IPS DF 6.9 (cell line): ENCODE data around the gene U2AF2.

ENCODE experiments used
- DNase-seq: peaks from one replicate; pipeline ENCODE4 v3.0.0-alpha.2; 2013; ENCODE audit warnings: low read depth, low spot score
- H3K27ac ChIP-seq: one replicate; pipeline ENCODE4 v1.5.1; 2013; ENCODE audit warnings: low read length, control low read depth
- H3K27me3 ChIP-seq: 2 replicates; pipeline ENCODE4 v1.6.1; 2013; ENCODE audit warnings: mild to moderate bottlenecking, low read length; ENCODE audit not compliant: control insufficient read depth, insufficient read depth
- H3K36me3 ChIP-seq: 2 replicates; pipeline ENCODE4 v1.6.1; 2013; ENCODE audit warnings: low read length; ENCODE audit not compliant: control insufficient read depth, insufficient read depth
- H3K4me1 ChIP-seq: 2 replicates; pipeline ENCODE4 v1.6.1; 2013; ENCODE audit warnings: low read length; ENCODE audit not compliant: control insufficient read depth, insufficient read depth
- H3K4me3 ChIP-seq: 2 replicates; pipeline ENCODE4 v1.5.1; 2013; ENCODE audit warnings: mild to moderate bottlenecking, low read length
- H3K9me3 ChIP-seq: 2 replicates; pipeline ENCODE4 v1.6.1; 2013; ENCODE audit warnings: low read length, inconsistent platforms; ENCODE audit not compliant: control insufficient read depth, insufficient read depth
- WGBS: extraction: QIAGEN DNeasy Blood & Tissue Kit; methylation state at CpG from one replicate; pipeline ENCODE4 v1.1.7; 2013; ENCODE audit warnings: mixed read lengths, missing lambda C conversion rate; ENCODE audit not compliant: insufficient read length, insufficient coverage; 5-methylcytosine and 5-hydroxymethylcytosine counted together

U2AF2 gene

GRCh38 chr19:55621673-55622231 lies 33.1 kb upstream of the U2AF2 start:
- H3K9me3 ChIP-seq = no peaks in the 10 kb centered on the region
- no peak overlapping the region for H3K27ac ChIP-seq
- no peaks in the 10 kb centered on the region for H3K4me1 ChIP-seq
- no peak for DNase-seq
- no peak overlapping the region for H3K4me3 ChIP-seq
- peaks cover 1% of the 10 kb centered on the region for H3K36me3 ChIP-seq
- WGBS = no CpG with 5 or more reads among the region's 55 CpGs
- H3K27me3 ChIP-seq = no peaks in the 10 kb centered on the region

- Histone ChIP-seq H3K27me3 (no peaks in the 10 kb centered on the region), H3K36me3 (no peaks in the 10 kb centered on the region; the same call in 1 of the 2 replicates), H3K4me1 (no peaks in the 10 kb centered on the region), H3K27ac (no peak overlapping the region), H3K9me3 (no peaks in the 10 kb centered on the region), H3K4me3 (no peak overlapping the region)
- no CpG with 5 or more reads among the region's 40 CpGs for WGBS
- DNase-seq = no peak
These were observed 32.4 kb upstream of the U2AF2 start for GRCh38 chr19:55622242-55622969.

- no peak for DNase-seq
- Histone ChIP-seq H3K4me1 (no peaks in the 10 kb centered on the region), H3K36me3 (no peaks in the 10 kb centered on the region), H3K27ac (no peak overlapping the region), H3K4me3 (no peak overlapping the region), H3K9me3 (no peaks in the 10 kb centered on the region), H3K27me3 (no peaks in the 10 kb centered on the region)
- no CpG with 5 or more reads among the region's 7 CpGs for WGBS
These were observed 31.7 kb upstream of the U2AF2 start for GRCh38 chr19:55623130-55623529.

GRCh38 chr19:55623561-55623960 lies 31.3 kb upstream of the U2AF2 start:
- Histone ChIP-seq H3K27ac (no peak overlapping the region), H3K4me1 (no peaks in the 10 kb centered on the region), H3K27me3 (no peaks in the 10 kb centered on the region), H3K9me3 (no peaks in the 10 kb centered on the region), H3K4me3 (no peak overlapping the region; the same call in 1 of the 2 replicates), H3K36me3 (no peaks in the 10 kb centered on the region)
- WGBS = no CpG with 5 or more reads among the region's 7 CpGs
- DNase-seq = no peak

GRCh38 chr19:55624109-55625003 lies 30.5 kb upstream of the U2AF2 start, which contains the start of gene ZNF784:
Gene ZNF784 (minus strand): TSS chr19:55624566. CDS start chr19:55624561, 5 bp downstream.
- Histone ChIP-seq H3K9me3 (no peaks in the 10 kb centered on the region), H3K27me3 (no peaks in the 10 kb centered on the region), H3K4me3 (peak within 1 kb of the TSS; percentile 99), H3K36me3 (no peaks in the 10 kb centered on the region), H3K4me1 (no peaks in the 10 kb centered on the region), H3K27ac (no peak within 1 kb of the TSS)
- no peak for DNase-seq
- no CpG with 5 or more reads among the region's 56 CpGs for WGBS

- no CpG with 5 or more reads among the region's 11 CpGs for WGBS
- Histone ChIP-seq H3K36me3 (no peaks in the 10 kb centered on the region), H3K9me3 (no peaks in the 10 kb centered on the region), H3K4me1 (no peaks in the 10 kb centered on the region), H3K4me3 (peak overlapping the region; percentile 28; the same call in 1 of the 2 replicates), H3K27me3 (no peaks in the 10 kb centered on the region), H3K27ac (no peak overlapping the region)
- no peak for DNase-seq
These were observed 29.9 kb upstream of the U2AF2 start for GRCh38 chr19:55625004-55625326.

- DNase-seq = no peak
- Histone ChIP-seq H3K27me3 (no peaks in the 10 kb centered on the region), H3K36me3 (no peaks in the 10 kb centered on the region), H3K9me3 (no peaks in the 10 kb centered on the region), H3K27ac (no peak overlapping the region), H3K4me1 (no peaks in the 10 kb centered on the region), H3K4me3 (no peak overlapping the region)
- no CpG with 5 or more reads among the region's 11 CpGs for WGBS
These were observed 28.5 kb upstream of the U2AF2 start for GRCh38 chr19:55626350-55626749.

GRCh38 chr19:55632463-55632834 lies 22.4 kb upstream of the U2AF2 start:
- Histone ChIP-seq H3K27me3 (no peaks in the 10 kb centered on the region), H3K36me3 (no peaks in the 10 kb centered on the region), H3K4me1 (peaks cover 2% of the 10 kb centered on the region; the same call in 1 of the 2 replicates), H3K9me3 (no peaks in the 10 kb centered on the region), H3K4me3 (no peak overlapping the region), H3K27ac (no peak overlapping the region)
- DNase-seq = peak; percentile 94
- WGBS = no CpG with 5 or more reads among the region's 3 CpGs

- Histone ChIP-seq H3K36me3 (no peaks in the 10 kb centered on the region), H3K27me3 (no peaks in the 10 kb centered on the region), H3K4me1 (peaks cover 2% of the 10 kb centered on the region; the same call in 1 of the 2 replicates), H3K9me3 (no peaks in the 10 kb centered on the region), H3K4me3 (no peak overlapping the region), H3K27ac (no peak overlapping the region)
- DNase-seq = no peak
- WGBS = no CpG with 5 or more reads among the region's 8 CpGs
These were observed 21.0 kb upstream of the U2AF2 start for GRCh38 chr19:55633861-55634260.

GRCh38 chr19:55635334-55635717 lies 19.5 kb upstream of the U2AF2 start:
- Histone ChIP-seq H3K36me3 (no peaks in the 10 kb centered on the region), H3K9me3 (no peaks in the 10 kb centered on the region), H3K27me3 (no peaks in the 10 kb centered on the region), H3K27ac (no peak overlapping the region), H3K4me3 (peak overlapping the region; percentile 78), H3K4me1 (peaks cover 3% of the 10 kb centered on the region; the same call in 1 of the 2 replicates)
- no CpG with 5 or more reads among the region's 9 CpGs for WGBS
- no peak for DNase-seq
